Stimulated activated naive CD8-positive, alpha-beta T cell treated with anti-CD3 and anti-CD28 coated beads, Interleukin-15, Interleukin-2, amounts not matched to agents 100 ng/mL and 50 ng/mL, for 24 hours (primary cell): Measurements from ENCODE around the gene AGBL5.
"Not testable (repeated sequence)": the region's sequence is repeated elsewhere in the genome, so short reads cannot be mapped to it uniquely, and the experiment has no call there.

Experiments used
- H3K27ac Mint-ChIP-seq: one replicate; pipeline ENCODE4 v1.8.0; 2021; ENCODE audit warnings: mild to moderate bottlenecking, mixed read lengths
- H3K27me3 Mint-ChIP-seq: one replicate; pipeline ENCODE4 v1.8.0; 2021; ENCODE audit warnings: mixed read lengths
- H3K36me3 Mint-ChIP-seq: one replicate; pipeline ENCODE4 v1.8.0; 2021; ENCODE audit warnings: low read depth, mixed read lengths
- H3K4me1 Mint-ChIP-seq: one replicate; pipeline ENCODE4 v1.8.0; 2021; ENCODE audit warnings: low read depth, mixed read lengths
- H3K4me3 Mint-ChIP-seq: one replicate; pipeline ENCODE4 v1.8.0; 2021; ENCODE audit warnings: mild to moderate bottlenecking, mixed read lengths
- H3K9me3 Mint-ChIP-seq: one replicate; pipeline ENCODE4 v1.8.0; 2021; ENCODE audit warnings: mixed read lengths

AGBL5 gene

DNA sequence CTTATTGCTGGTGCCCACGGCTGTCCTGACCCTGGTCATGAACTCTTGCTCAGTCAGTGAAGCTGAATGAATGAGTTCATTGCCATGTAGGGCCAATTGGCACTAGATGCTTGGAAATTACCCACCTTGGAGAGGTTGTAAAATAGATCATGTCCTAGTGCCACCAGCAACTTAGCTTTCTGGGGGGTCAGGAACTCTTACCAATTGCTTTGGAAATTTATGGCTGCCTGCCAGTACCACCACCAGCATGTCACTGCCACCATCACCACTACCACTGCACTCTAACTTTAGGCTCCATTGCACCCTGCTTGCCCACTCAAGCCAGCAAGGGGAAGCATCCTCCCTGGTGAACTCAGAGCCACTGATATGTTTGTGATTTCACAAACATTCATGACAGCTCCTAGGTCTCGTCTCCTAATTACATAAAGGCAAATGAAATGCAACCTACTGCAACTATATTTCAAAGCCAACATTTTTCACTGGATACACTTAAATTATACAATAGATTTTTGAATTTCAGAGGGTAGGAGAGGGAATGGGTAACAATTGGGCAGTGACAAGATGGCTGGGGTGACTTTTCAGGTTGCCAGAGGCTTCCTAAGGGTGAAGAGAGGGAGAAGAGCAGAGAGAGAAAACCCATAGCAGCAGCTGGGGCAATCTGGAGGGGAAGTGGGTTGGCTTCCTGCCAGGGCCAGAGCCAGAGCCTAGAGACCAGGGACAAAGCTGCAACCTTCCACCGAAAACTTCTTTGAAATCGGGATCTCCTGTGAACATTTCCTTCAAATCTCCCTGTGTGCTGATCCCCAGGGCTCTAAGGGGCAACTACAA, 23.5 kb downstream of the AGBL5 start:
- H3K4me3 Mint-ChIP-seq: peak overlapping the region; percentile 14
- no peaks in the 10 kb centered on the region for H3K9me3 Mint-ChIP-seq
- H3K4me1 Mint-ChIP-seq: peaks cover 62% of the 10 kb centered on the region
- peak overlapping the region; percentile 68 for H3K27ac Mint-ChIP-seq
- peaks cover 10% of the 10 kb centered on the region for H3K36me3 Mint-ChIP-seq
- no peaks in the 10 kb centered on the region for H3K27me3 Mint-ChIP-seq

GRCh38 chr2:27075566-27075871, 24.1 kb downstream of the AGBL5 start:
- not testable (repeated sequence) for H3K9me3 Mint-ChIP-seq, H3K36me3 Mint-ChIP-seq, H3K27me3 Mint-ChIP-seq
- Mint-ChIP-seq H3K4me3 (peak overlapping the region; percentile 14), H3K27ac (peak overlapping the region; percentile 68), H3K4me1 (peaks cover 61% of the 10 kb centered on the region)

DNA sequence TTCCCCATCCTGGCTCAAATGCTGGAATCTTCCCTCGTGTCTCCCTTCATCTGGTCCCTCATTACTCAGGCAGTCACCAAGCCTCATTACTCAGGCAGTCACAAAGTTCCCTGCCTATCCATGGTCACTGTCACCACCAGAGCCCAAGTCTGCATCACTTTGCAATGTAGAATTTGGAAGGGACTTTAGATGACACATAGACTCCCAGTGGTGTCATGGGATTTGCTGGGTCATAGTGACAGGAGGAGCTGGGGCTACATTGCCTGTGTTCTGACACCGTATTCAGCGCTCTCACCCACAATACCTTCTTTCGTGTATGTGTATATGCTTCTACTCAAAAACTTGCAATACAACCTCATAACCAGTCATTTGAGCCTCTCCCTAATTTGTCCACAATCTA, 24.9 kb downstream of the AGBL5 start:
- Mint-ChIP-seq H3K4me1 (peaks cover 64% of the 10 kb centered on the region), H3K9me3 (no peaks in the 10 kb centered on the region), H3K4me3 (no peak overlapping the region), H3K27ac (peak overlapping the region; percentile 60), H3K36me3 (no peaks in the 10 kb centered on the region), H3K27me3 (no peaks in the 10 kb centered on the region)

DNA sequence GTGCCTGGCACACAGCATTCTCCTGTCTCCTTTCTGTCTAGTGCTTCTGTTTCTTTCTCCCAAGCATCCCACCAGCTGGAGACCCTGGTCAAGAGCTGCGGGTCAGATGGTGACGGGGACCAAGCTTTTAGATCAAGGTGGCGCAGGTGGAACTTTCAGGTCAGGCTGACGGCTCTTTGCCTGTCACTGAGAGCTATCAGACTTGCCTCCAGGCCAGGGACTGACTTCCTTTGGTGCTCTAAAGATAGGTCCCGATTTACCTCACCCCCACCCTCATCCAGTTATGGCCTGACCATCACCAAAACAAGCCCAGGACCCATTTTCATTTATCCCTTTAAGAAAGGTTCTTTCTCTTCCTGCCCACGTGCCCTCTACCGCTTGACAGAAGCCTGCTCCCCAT, 25.8 kb downstream of the AGBL5 start:
- Mint-ChIP-seq H3K4me3 (no peak overlapping the region), H3K4me1 (peaks cover 66% of the 10 kb centered on the region), H3K9me3 (no peaks in the 10 kb centered on the region), H3K36me3 (no peaks in the 10 kb centered on the region), H3K27me3 (no peaks in the 10 kb centered on the region), H3K27ac (no peak overlapping the region)

GRCh38 chr2:27078267-27079194, 27.1 kb downstream of the AGBL5 start, which contains the start of gene EMILIN1:
Gene EMILIN1 (plus strand): TSS chr2:27078615. CDS start chr2:27079066, 451 bp downstream.
- no peak within 1 kb of the TSS for H3K4me3 Mint-ChIP-seq

DNA sequence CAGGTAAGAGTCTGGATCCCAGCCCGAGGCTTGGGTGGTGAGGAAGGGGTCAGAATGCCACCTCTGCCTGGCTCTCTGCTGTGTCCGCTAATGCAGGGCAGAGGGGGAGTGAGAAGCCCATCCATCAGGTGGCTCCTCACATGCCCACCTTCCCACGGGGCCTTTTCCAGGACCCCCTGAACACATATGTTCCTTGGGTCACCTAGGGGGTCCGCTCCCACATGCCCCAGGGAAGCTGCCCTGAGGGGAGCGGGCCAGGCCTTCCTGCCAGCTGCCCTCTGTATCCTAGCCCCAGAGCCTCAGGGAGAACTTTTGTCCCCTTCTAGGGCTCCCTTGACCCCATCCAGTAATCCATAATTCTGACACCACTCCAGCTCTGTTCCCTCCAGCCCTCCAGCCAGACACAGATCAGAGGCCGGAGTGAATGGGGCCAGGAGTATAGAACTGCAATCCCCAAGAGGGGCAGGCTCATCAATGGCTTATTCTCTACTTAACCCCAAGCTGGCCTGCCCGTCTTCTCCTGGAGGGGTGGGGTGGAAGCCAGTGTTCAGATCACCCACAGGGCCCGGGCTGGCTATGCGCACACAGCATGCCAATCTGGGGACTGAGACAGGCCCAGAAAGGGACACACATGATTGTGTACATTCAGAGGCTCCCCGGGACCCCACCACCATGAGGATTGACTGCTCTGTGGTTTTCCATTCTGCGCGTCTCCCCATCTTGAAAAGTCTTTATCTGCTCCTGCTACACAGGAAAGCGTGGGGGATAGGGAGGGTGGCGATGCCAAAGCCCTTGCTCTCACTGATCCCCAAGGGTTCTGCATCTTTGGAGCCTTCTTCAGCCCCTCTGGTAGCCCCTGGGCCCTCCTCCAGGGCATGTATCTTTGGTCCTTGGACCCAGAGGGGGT, 28.0 kb downstream of the AGBL5 start:
- no peak overlapping the region for H3K27ac Mint-ChIP-seq
- no peaks in the 10 kb centered on the region for H3K9me3 Mint-ChIP-seq
- no peak overlapping the region for H3K4me3 Mint-ChIP-seq
- H3K27me3 Mint-ChIP-seq: no peaks in the 10 kb centered on the region
- peaks cover 45% of the 10 kb centered on the region for H3K4me1 Mint-ChIP-seq
- H3K36me3 Mint-ChIP-seq: no peaks in the 10 kb centered on the region

More at GRCh38 chr2:27078267-27079194, 27.1 kb downstream of the AGBL5 start, which contains the start of gene EMILIN1:
- peaks cover 55% of the 10 kb centered on the region for H3K4me1 Mint-ChIP-seq
- H3K27me3 Mint-ChIP-seq: no peaks in the 10 kb centered on the region
- H3K27ac Mint-ChIP-seq: no peak within 1 kb of the TSS
- H3K36me3 Mint-ChIP-seq: no peaks in the 10 kb centered on the region
- H3K9me3 Mint-ChIP-seq: no peaks in the 10 kb centered on the region

DNA sequence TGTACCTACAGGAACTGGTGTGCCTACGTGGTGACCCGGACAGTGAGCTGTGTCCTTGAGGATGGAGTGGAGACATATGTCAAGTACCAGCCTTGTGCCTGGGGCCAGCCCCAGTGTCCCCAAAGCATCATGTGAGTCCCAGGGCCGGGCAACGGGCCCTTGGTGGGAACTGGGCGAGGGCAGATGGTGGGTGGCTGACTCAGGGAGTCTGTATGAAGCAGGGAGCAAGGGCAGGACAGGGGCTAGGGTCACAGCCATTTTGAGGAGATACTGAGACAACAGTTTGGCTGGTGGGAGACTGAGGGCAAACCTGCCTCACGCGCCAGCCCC, 28.6 kb downstream of the AGBL5 start:
- H3K4me3 Mint-ChIP-seq: peak overlapping the region; percentile 53

DNA sequence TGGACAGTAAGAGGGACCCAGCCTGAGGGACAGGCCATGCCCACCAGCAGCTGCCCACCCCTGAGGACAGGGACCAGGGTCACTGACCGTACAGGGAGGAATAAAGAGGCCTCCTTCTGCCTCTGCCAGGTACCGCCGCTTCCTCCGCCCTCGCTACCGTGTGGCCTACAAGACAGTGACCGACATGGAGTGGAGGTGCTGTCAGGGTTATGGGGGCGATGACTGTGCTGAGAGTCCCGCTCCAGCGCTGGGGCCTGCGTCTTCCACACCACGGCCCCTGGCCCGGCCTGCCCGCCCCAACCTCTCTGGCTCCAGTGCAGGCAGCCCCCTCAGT, 29.1 kb downstream of the AGBL5 start:
- peak overlapping the region; percentile 81 for H3K4me3 Mint-ChIP-seq
- no peaks in the 10 kb centered on the region for H3K9me3 Mint-ChIP-seq
- H3K27ac Mint-ChIP-seq: peak overlapping the region; percentile 98
- H3K36me3 Mint-ChIP-seq: no peaks in the 10 kb centered on the region
- H3K4me1 Mint-ChIP-seq: peaks cover 41% of the 10 kb centered on the region
- no peaks in the 10 kb centered on the region for H3K27me3 Mint-ChIP-seq

More for the DNA sequence above, 28.6 kb downstream of the AGBL5 start:
- Mint-ChIP-seq H3K4me1 (peaks cover 41% of the 10 kb centered on the region), H3K36me3 (no peaks in the 10 kb centered on the region), H3K9me3 (no peaks in the 10 kb centered on the region), H3K27ac (peak overlapping the region; percentile 36), H3K27me3 (no peaks in the 10 kb centered on the region)

DNA sequence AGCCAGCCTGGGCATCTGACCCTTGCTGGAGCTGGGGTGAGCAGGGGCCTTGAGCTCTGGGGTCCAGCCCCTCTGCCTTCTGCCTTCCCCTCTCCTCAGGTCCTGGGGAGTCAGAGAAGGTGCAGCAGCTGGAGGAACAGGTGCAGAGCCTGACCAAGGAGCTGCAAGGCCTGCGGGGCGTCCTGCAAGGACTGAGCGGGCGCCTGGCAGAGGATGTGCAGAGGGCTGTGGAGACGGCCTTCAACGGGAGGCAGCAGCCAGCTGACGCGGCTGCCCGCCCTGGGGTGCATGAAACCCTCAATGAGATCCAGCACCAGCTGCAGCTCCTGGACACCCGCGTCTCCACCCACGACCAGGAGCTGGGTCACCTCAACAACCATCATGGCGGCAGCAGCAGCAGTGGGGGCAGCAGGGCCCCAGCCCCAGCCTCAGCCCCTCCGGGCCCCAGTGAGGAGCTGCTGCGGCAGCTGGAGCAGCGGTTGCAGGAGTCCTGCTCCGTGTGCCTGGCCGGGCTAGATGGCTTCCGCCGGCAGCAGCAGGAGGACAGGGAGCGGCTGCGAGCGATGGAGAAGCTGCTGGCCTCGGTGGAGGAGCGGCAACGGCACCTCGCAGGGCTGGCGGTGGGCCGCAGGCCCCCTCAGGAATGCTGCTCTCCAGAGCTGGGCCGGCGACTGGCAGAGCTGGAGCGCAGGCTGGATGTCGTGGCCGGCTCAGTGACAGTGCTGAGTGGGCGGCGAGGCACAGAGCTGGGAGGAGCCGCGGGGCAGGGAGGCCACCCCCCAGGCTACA, 30.7 kb downstream of the AGBL5 start:
- Mint-ChIP-seq H3K4me3 (peak overlapping the region; percentile 81), H3K27me3 (no peaks in the 10 kb centered on the region), H3K36me3 (no peaks in the 10 kb centered on the region), H3K27ac (peak overlapping the region; percentile 98), H3K4me1 (peaks cover 36% of the 10 kb centered on the region), H3K9me3 (no peaks in the 10 kb centered on the region)

DNA sequence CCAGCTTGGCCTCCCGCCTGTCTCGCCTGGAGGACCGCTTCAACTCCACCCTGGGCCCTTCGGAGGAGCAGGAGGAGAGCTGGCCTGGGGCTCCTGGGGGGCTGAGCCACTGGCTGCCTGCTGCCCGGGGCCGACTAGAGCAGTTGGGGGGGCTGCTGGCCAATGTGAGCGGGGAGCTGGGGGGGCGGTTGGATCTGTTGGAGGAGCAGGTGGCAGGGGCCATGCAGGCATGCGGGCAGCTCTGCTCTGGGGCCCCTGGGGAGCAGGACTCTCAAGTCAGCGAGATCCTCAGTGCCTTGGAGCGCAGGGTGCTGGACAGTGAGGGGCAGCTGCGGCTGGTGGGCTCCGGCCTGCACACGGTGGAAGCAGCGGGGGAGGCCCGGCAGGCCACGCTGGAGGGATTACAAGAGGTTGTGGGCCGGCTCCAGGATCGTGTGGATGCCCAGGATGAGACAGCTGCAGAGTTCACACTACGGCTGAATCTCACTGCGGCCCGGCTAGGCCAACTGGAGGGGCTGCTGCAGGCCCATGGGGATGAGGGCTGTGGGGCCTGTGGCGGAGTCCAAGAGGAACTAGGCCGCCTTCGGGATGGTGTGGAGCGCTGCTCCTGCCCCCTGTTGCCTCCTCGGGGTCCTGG, 31.4 kb downstream of the AGBL5 start:
- no peaks in the 10 kb centered on the region for H3K36me3 Mint-ChIP-seq
- no peaks in the 10 kb centered on the region for H3K9me3 Mint-ChIP-seq
- no peaks in the 10 kb centered on the region for H3K27me3 Mint-ChIP-seq
- no peak overlapping the region for H3K4me3 Mint-ChIP-seq
- no peak overlapping the region for H3K27ac Mint-ChIP-seq
- peaks cover 41% of the 10 kb centered on the region for H3K4me1 Mint-ChIP-seq

DNA sequence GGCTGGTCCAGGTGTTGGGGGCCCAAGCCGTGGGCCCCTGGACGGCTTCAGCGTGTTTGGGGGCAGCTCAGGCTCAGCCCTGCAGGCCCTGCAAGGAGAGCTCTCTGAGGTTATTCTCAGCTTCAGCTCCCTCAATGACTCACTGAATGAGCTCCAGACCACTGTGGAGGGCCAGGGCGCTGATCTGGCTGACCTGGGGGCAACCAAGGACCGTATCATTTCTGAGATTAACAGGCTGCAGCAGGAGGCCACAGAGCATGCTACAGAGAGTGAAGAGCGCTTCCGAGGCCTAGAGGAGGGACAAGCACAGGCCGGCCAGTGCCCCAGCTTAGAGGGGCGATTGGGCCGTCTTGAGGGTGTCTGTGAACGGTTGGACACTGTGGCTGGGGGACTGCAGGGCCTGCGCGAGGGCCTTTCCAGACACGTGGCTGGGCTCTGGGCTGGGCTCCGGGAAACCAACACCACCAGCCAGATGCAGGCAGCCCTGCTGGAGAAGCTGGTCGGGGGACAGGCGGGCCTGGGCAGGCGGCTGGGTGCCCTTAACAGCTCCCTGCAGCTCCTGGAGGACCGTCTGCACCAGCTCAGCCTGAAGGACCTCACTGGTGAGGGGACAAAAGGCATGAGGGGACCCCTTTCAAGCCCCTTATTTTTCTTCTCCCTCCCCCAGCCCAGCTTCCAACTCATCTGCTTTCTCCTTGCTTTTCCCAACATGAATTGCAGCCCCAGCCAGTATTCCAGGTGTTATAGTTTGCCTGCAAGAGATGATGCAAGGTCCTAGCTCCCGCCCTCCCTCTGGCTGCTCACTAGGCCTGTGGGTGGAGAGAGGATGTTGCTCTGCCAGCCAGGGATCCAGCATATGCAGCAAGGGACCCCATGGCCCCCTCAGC, 32.2 kb downstream of the AGBL5 start:
- Mint-ChIP-seq H3K27me3 (no peaks in the 10 kb centered on the region), H3K9me3 (no peaks in the 10 kb centered on the region), H3K36me3 (no peaks in the 10 kb centered on the region), H3K27ac (no peak overlapping the region), H3K4me3 (no peak overlapping the region), H3K4me1 (peaks cover 39% of the 10 kb centered on the region)

GRCh38 chr2:27084297-27085061, 33.0 kb downstream of the AGBL5 start:
- H3K27ac Mint-ChIP-seq: no peak overlapping the region
- no peaks in the 10 kb centered on the region for H3K9me3 Mint-ChIP-seq
- H3K27me3 Mint-ChIP-seq: no peaks in the 10 kb centered on the region
- H3K4me1 Mint-ChIP-seq: peaks cover 39% of the 10 kb centered on the region
- H3K36me3 Mint-ChIP-seq: no peaks in the 10 kb centered on the region
- H3K4me3 Mint-ChIP-seq: no peak overlapping the region
